Measurements from ENCODE around the gene ZNF432. TPM values are rescaled to one million over a fixed set of nuclear protein-coding genes. Genes with fewer than 3 reads are reported as not detected.

The ZNF432 gene
- total and polyA plus RNA-seq, 2 of the 13 experiments (the other 11 are each of a cell fraction or from before 2014, with no cell fraction given): 4.1 to 8.7 TPM

- TF ChIP-seq ATF5 (CRISPR knock-in tag; IDR thresholded peaks at IDR 0.05; ENCODE audit: low read depth) (no peak), SOX6 (IDR thresholded peaks at IDR 0.05) (no peak), SOX6 (CRISPR knock-in tag; IDR thresholded peaks at IDR 0.05) (0 out of 2 replicates have a peak, but pooled peaks have one; percentile 32), ZNF609 (CRISPR knock-in tag; IDR thresholded peaks at IDR 0.05; ENCODE audit: borderline replicate concordance) (no peak), ARID4A (CRISPR knock-in tag; IDR thresholded peaks at IDR 0.05; ENCODE audit: borderline replicate concordance) (peak; percentile 86; the same call in 1 of the 2 replicates), REXO4 (CRISPR knock-in tag; IDR thresholded peaks at IDR 0.05; ENCODE audit: borderline replicate concordance) (no peak), AFF4 (CRISPR knock-in tag; IDR thresholded peaks at IDR 0.05) (no peak), ZC3H13 (CRISPR knock-in tag; IDR thresholded peaks at IDR 0.05) (no peak), HINFP (CRISPR knock-in tag; IDR thresholded peaks at IDR 0.05; ENCODE audit: low read depth) (no peak), ESRRA (CRISPR knock-in tag; IDR thresholded peaks at IDR 0.05; ENCODE audit: low read depth) (no peak)
Observed at GRCh38 chr19:52095172-52096014, 46.8 kb upstream of the ZNF432 start, which contains the start of gene ZNF841 (continued).
